Measurements from ENCODE around the gene CHST11. TPM values are rescaled to one million over a fixed set of nuclear protein-coding genes. Genes with fewer than 3 reads are reported as not detected.

CHST11 gene
- total RNA-seq, 1 experiment from 2014 or later, result 6.7 TPM

GRCh38 chr12:104801005-104801404 lies 344.3 kb downstream of the CHST11 start:
- Histone ChIP-seq H3K9me3 (ENCODE audit: control insufficient read depth, low read depth, low read length) (peaks cover 11% of the 10 kb centered on the region), H3K79me2 (ENCODE audit: insufficient read depth, low read length) (no peaks in the 10 kb centered on the region), H3K23me2 (ENCODE audit: insufficient read length, low read depth, low read length, poor library complexity, severe bottlenecking) (no peaks in the 10 kb centered on the region), H4K8ac (replicated peaks; ENCODE audit: insufficient read length, low read depth, low read length) (no peak overlapping the region), H4K20me1 (ENCODE audit: control insufficient read depth, insufficient read depth, insufficient read length) (no peaks in the 10 kb centered on the region), H3K4me2 (ENCODE audit: insufficient read depth, insufficient read length, low read length) (no peak overlapping the region), H3K27ac (ENCODE audit: insufficient read length, low read depth, low read length) (no peak overlapping the region), H2AFZ (ENCODE audit: low read length) (no peak overlapping the region), H3K14ac (ENCODE audit: insufficient read depth, low read length) (no peak overlapping the region), H3K4ac (ENCODE audit: low read depth, low read length) (no peak overlapping the region), H2BK12ac (ENCODE audit: insufficient read length, low read depth, low read length) (no peak overlapping the region), H3K18ac (ENCODE audit: insufficient read length, low read depth, low read length) (no peak overlapping the region), H4K91ac (ENCODE audit: insufficient read length, low read depth, low read length) (no peak overlapping the region), H2BK15ac (ENCODE audit: low read depth, low read length) (no peak overlapping the region), H4K5ac (ENCODE audit: insufficient read length, low read depth, low read length) (no peak overlapping the region), H3K56ac (ENCODE audit: insufficient read length, low read depth, low read length) (no peak overlapping the region), H2BK120ac (ENCODE audit: low read depth, low read length, poor library complexity, severe bottlenecking) (no peak overlapping the region), H2BK5ac (ENCODE audit: insufficient read length, low read length) (no peak overlapping the region), H3T11ph (ENCODE audit: low read length) (no peak overlapping the region), H3K79me1 (ENCODE audit: insufficient read depth, low read depth, low read length, poor library complexity, severe bottlenecking) (no peaks in the 10 kb centered on the region), H2AK5ac (ENCODE audit: insufficient read length, low read length) (no peak overlapping the region), H3K27me3 (ENCODE audit: insufficient read depth, low read length) (no peaks in the 10 kb centered on the region), H3K9ac (ENCODE audit: extremely low read depth, insufficient read length, low read length) (no peak overlapping the region), H2BK20ac (ENCODE audit: low read depth, low read length, poor library complexity, severe bottlenecking) (no peak overlapping the region), H3K23ac (ENCODE audit: insufficient read length, low read depth, low read length) (no peak overlapping the region), H3K4me1 (ENCODE audit: insufficient read depth, low read length) (no peaks in the 10 kb centered on the region)
- no peak overlapping the region for H3K4me3 Mint-ChIP-seq
- no peak overlapping the region for H3K27ac Mint-ChIP-seq
- no peak for DNase-seq
- H3K4me1 Mint-ChIP-seq, result no peaks in the 10 kb centered on the region
- TF ChIP-seq CTCF (conservative IDR thresholded peaks at IDR 0.05), result no peak
- no peaks in the 10 kb centered on the region; a peak in 1 of 5 replicates for H3K9me3 Mint-ChIP-seq
- WGBS (ENCODE audit: extremely low coverage, insufficient read length, low lambda C conversion rate), result no CpG with 5 or more reads among the region's 4 CpGs
- H3K27me3 Mint-ChIP-seq (ENCODE audit: low read depth), result no peaks in the 10 kb centered on the region
- H3K36me3 Mint-ChIP-seq (ENCODE audit: insufficient read depth in 1 of 3, low read depth in 3 of 3), result no peaks in the 10 kb centered on the region
